GM12878 (cell line): ENCODE results near the gene PTGIS. TPM values are rescaled to one million over a fixed set of nuclear protein-coding genes. Genes with fewer than 3 reads are reported as not detected.

Experiments
- ATAC-seq: fragments of 200-7000 bp; cut with Tn5 transposase; 3 replicates; pipeline ENCODE4 v1.9.1; 2020; ENCODE audit warnings: mild to moderate bottlenecking, moderate library complexity
- BruUV-seq: library from RNA; stranded (reverse); fragments of 400-500 nt; replicated peaks from 2 replicates; lab custom pipeline; 2021; lab: Mats Ljungman, UMichigan
- CTCF ChIA-PET: fragments of 300-600 bp; sonication (Branson Sonifier 250); formaldehyde crosslinking; extraction: SDS; loops from one replicate; lab custom pipeline; 2021; ENCODE audit warnings: inconsistent platforms; lab: Yijun Ruan, JAX
- POLR2A ChIA-PET: fragments of 350-600 bp; formaldehyde crosslinking; extraction: SDS; loops from one replicate; lab custom pipeline; 2021; ENCODE audit warnings: inconsistent platforms; lab: Charles Lee
- RAD21 ChIA-PET: fragments of 300-600 bp; sonication (Branson Sonifier 250); formaldehyde crosslinking; loops from one replicate; lab custom pipeline; 2023; ENCODE audit warnings: antibody characterized with exemption; ENCODE audit not compliant: unreplicated experiment; lab: Charles Lee
- SMC1A ChIA-PET: fragments of 300-600 bp; sonication (Branson Sonifier 250); formaldehyde crosslinking; loops from one replicate; lab custom pipeline; 2023; ENCODE audit not compliant: unreplicated experiment, uncharacterized antibody; lab: Charles Lee
- DNase-seq: peaks from one replicate; pipeline ENCODE4 v3.0.0-alpha.2; 2011; ENCODE audit warnings: low read depth, low spot score
- FAIRE-seq: peaks from 3 replicates; lab custom pipeline; 2011; peaks lifted over from hg19 to GRCh38; lab: Jason Lieb, UNC
- H2AFZ ChIP-seq: 2 replicates; pipeline ENCODE4 v1.6.0; 2011; ENCODE audit warnings: low read depth, low read length, control low read depth; ENCODE audit not compliant: control insufficient read depth
- H3K27ac ChIP-seq: 2 replicates; pipeline ENCODE4 v1.5.1; 2011; ENCODE audit warnings: control low read depth; ENCODE audit not compliant: control insufficient read depth, insufficient read depth
- H3K27me3 ChIP-seq, 2 experiments: replicated peaks in 1 of 2; 2 replicates each; pipeline versions ENCODE4 v1.6.0 to v1.6.1; 2011; ENCODE audit warnings: low read length in 1 of 2; ENCODE audit not compliant: control insufficient read depth in 2 of 2, insufficient read depth in 2 of 2
- H3K36me3 ChIP-seq, 2 experiments: 2 replicates each; pipeline ENCODE4 v1.5.1; 2011; ENCODE audit warnings: low read length in 1 of 2; ENCODE audit not compliant: control insufficient read depth in 2 of 2, insufficient read depth in 2 of 2
- H3K4me1 ChIP-seq: 2 replicates; pipeline ENCODE4 v1.6.1; 2011; ENCODE audit warnings: mild to moderate bottlenecking, low read length, moderate library complexity, mixed read lengths; ENCODE audit not compliant: control insufficient read depth, insufficient read depth
- H3K4me2 ChIP-seq: 2 replicates; pipeline ENCODE4 v1.6.0; 2011; ENCODE audit warnings: control low read depth; ENCODE audit not compliant: control insufficient read depth, insufficient read depth
- H3K4me3 ChIP-seq: fragments of 200-600 bp; sonication (generic); 2 replicates; pipeline ENCODE4 v1.5.1; 2016
- H3K79me2 ChIP-seq: 2 replicates; pipeline ENCODE4 v1.6.0; 2011; ENCODE audit warnings: low read length; ENCODE audit not compliant: control insufficient read depth, insufficient read depth
- H3K9ac ChIP-seq: 2 replicates; pipeline ENCODE4 v1.8.0; 2011; ENCODE audit warnings: low read length, control low read depth, mixed read lengths; ENCODE audit not compliant: control insufficient read depth, insufficient read depth
- H3K9me3 ChIP-seq: replicated peaks from 3 replicates; pipeline ENCODE4 v1.5.1; 2011; ENCODE audit warnings: mild to moderate bottlenecking, low read length; ENCODE audit not compliant: control insufficient read depth, insufficient read depth
- H4K20me1 ChIP-seq: 2 replicates; pipeline ENCODE4 v1.6.0; 2011; ENCODE audit not compliant: control insufficient read depth, insufficient read depth
- BCL11A ChIP-seq: IDR thresholded peaks from 2 replicates; pipeline ENCODE4 v1.6.1; 2011; ENCODE audit warnings: low read depth, low read length
- CBFB ChIP-seq: IDR thresholded peaks from 2 replicates; pipeline ENCODE4 v1.6.1; 2016; ENCODE audit warnings: antibody characterized with exemption, low read depth
- CHD4 ChIP-seq: fragments of 200-600 bp; sonication (generic); IDR thresholded peaks from 2 replicates; pipeline ENCODE4 v1.6.1; 2016; ENCODE audit warnings: mild to moderate bottlenecking
- EGR1 ChIP-seq, 2 experiments: IDR thresholded peaks; 1 replicate in 1 of 2; 2 replicates in 1 of 2; pipeline ENCODE4 v1.6.1; 2011 to 2012; ENCODE audit warnings: low read depth in 2 of 2, low read length in 2 of 2, borderline replicate concordance in 1 of 2, mild to moderate bottlenecking in 1 of 2, moderate library complexity in 1 of 2
- FOXM1 ChIP-seq: IDR thresholded peaks from 2 replicates; pipeline ENCODE4 v1.6.1; 2012; ENCODE audit warnings: low read depth, mild to moderate bottlenecking, inconsistent platforms, low read length, moderate library complexity
- LARP7 ChIP-seq: fragments of 450-650 bp; IDR thresholded peaks from 2 replicates; pipeline ENCODE4 v1.6.1; 2017; ENCODE audit warnings: mild to moderate bottlenecking
- NFYA ChIP-seq: IDR thresholded peaks from 2 replicates; pipeline ENCODE4 v1.6.1; 2011; ENCODE audit warnings: low read depth, mild to moderate bottlenecking, low read length, improper control_type of control experiment, borderline replicate concordance
- NR2C2 ChIP-seq: IDR thresholded peaks from 2 replicates; pipeline ENCODE4 v1.6.1; 2011; ENCODE audit warnings: borderline replicate concordance, low read depth; ENCODE audit not compliant: control insufficient read depth, insufficient read length
- RUNX3 ChIP-seq: IDR thresholded peaks from 2 replicates; pipeline ENCODE4 v1.6.1; 2012; ENCODE audit warnings: low read length, inconsistent platforms
- SP1 ChIP-seq: IDR thresholded peaks from one replicate; pipeline ENCODE4 v1.6.1; 2011; ENCODE audit warnings: low read depth, low read length
- SUPT20H ChIP-seq: IDR thresholded peaks from 2 replicates; pipeline ENCODE4 v1.6.1; 2011; ENCODE audit warnings: low read depth, mild to moderate bottlenecking, low read length, moderate library complexity, borderline replicate concordance; ENCODE audit not compliant: control insufficient read depth
- TAF1 ChIP-seq: IDR thresholded peaks from 2 replicates; pipeline ENCODE4 v1.6.1; 2011; ENCODE audit warnings: mild to moderate bottlenecking, low read depth, low read length, borderline replicate concordance
- ZNF217 ChIP-seq: fragments of 450-650 bp; IDR thresholded peaks from 2 replicates; pipeline ENCODE4 v1.6.1; 2017; ENCODE audit warnings: antibody characterized with exemption, mild to moderate bottlenecking
- ZSCAN29 ChIP-seq: fragments of 450-650 bp; IDR thresholded peaks from 2 replicates; pipeline ENCODE4 v1.6.1; 2017; ENCODE audit warnings: mild to moderate bottlenecking, moderate library complexity
- WGBS: methylation state at CpG from one replicate; pipeline ENCODE4 v1.1.6; 2016; ENCODE audit warnings: low lambda C conversion rate; ENCODE audit not compliant: insufficient replicate concordance, insufficient coverage; ENCODE audit errors: missing lambda C conversion rate; 5-methylcytosine and 5-hydroxymethylcytosine counted together
- in situ Hi-C: fragments of 300-500 bp; cut with MboI; formaldehyde crosslinking; loops from 9 replicates; pipeline ENCODE4 v1.14.3; 2018; ENCODE audit warnings: mixed read lengths
- intact Hi-C: fragments of 100-400 bp; cut with micrococcal nuclease; formaldehyde crosslinking; loops from one replicate; pipeline ENCODE4 v1.14.2; 2022; ENCODE audit not compliant: unreplicated experiment
- polyA plus RNA-seq, 11 experiments: library from polyadenylated mRNA; depleted of rRNA in 4 of 11; unstranded in 6 of 11; stranded (reverse) in 5 of 11; fragments of >200 nt; fragmentation: Nextera tagmentation in 4 of 11; fragmentation: Illumina TruSeq in 1 of 11; extraction: Ambion mirVana in 4 of 11; extraction: Trizol in 1 of 11; gene quantifications; 1 replicate in 1 of 11; 2 replicates in 10 of 11; pipeline versions ENCODE4 v1.2.1 to v1.2.3, GENCODE V29; 2011 to 2016; ENCODE audit warnings: inconsistent platforms in 2 of 11, missing spikeins in 2 of 11, low read depth in 1 of 11
- total RNA-seq, 4 experiments: library from RNA; depleted of rRNA in 3 of 4; stranded (reverse); fragments of >200 nt in 3 of 4; fragmentation: Illumina TruSeq in 1 of 4; extraction: Trizol in 1 of 4; gene quantifications; 2 replicates each; pipeline versions ENCODE4 v1.2.1 to v1.2.3, GENCODE V29; 2013 to 2021

Gene PTGIS
- total and polyA plus RNA-seq, 10 of the 15 experiments (the other 5 are each of a cell fraction or from before 2014, with no cell fraction given): 0.10 TPM; not detected in 9

DNA sequence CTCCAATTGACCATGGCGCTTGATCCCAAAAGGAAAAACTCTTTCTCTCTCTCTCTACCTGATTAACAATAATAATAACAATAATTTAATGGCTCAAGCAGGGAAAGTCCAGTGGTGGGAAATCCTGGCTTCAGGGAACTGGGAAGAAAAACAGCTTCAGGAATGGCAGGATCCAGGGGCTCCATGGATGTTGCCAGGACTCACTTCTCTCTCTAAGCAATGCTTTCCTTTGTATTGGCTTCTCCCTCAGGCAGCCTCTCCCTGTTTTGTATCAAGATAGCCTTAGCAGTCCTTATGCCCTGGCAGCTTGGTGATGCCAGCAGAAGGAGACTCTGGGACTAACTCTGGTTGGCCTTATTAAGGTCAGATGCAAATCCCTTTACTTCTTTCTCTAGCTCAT is 13.5 kb upstream of the PTGIS start:
- no peak for ATAC-seq
- in situ Hi-C loops: no loop called here
- RAD21 ChIA-PET: no interaction called here
- TF ChIP-seq NR2C2: no peak
- TF ChIP-seq EGR1 (IDR thresholded peaks at IDR 0.05; ENCODE audit: borderline replicate concordance in 1 of 2, low read depth in 2 of 2, low read length in 2 of 2): no peak
- no peak for TF ChIP-seq RUNX3
- TF ChIP-seq TAF1: no peak
- no peak for TF ChIP-seq LARP7
- TF ChIP-seq BCL11A: no peak
- no peak for TF ChIP-seq SUPT20H
- TF ChIP-seq SP1: no peak
- no peak for TF ChIP-seq ZNF217
- no peak for TF ChIP-seq NFYA
- no peak for TF ChIP-seq FOXM1
- TF ChIP-seq CBFB: no peak
- TF ChIP-seq ZSCAN29: no peak
- no peak for TF ChIP-seq CHD4
- no peak overlapping the region for H3K9ac ChIP-seq
- SMC1A ChIA-PET: no interaction called here
- no peaks in the 10 kb centered on the region; the same call in 2 of the 3 replicates for H3K9me3 ChIP-seq
- peaks cover 3 to 8% of the 10 kb centered on the region in 2 experiments; a peak in 2 of 4 replicates for H3K27me3 ChIP-seq
- H3K4me2 ChIP-seq: no peak overlapping the region
- H3K36me3 ChIP-seq: no peaks in the 10 kb centered on the region
- WGBS: 95% methylated on average over 1 of the region's 1 CpG
- intact Hi-C loops: no loop called here
- no peak for FAIRE-seq
- H4K20me1 ChIP-seq: no peaks in the 10 kb centered on the region
- no peak overlapping the region for H3K27ac ChIP-seq
- POLR2A ChIA-PET: no interaction called here
- no peak for DNase-seq
- H3K4me1 ChIP-seq: no peaks in the 10 kb centered on the region
- no peak overlapping the region for H3K4me3 ChIP-seq
- H3K79me2 ChIP-seq: no peaks in the 10 kb centered on the region
- BruUV-seq: no TSS peak
- H2AFZ ChIP-seq: no peak overlapping the region
- CTCF ChIA-PET: interaction anchor here (1.4 kb wide), 1 partner anchor 8 kb away, joined by 3 read pairs; no protein-coding TSS in a partner anchor
